HCT116 (cell line): Measurements from ENCODE around the gene GEN1.

ENCODE experiments used
- EZH2 ChIP-seq: fragments of 200-600 bp; sonication (generic); IDR thresholded peaks from 2 replicates; pipeline ENCODE4 v1.6.1; 2017; ENCODE audit warnings: antibody characterized with exemption, mixed run types
- JUND ChIP-seq: IDR thresholded peaks from 2 replicates; pipeline ENCODE4 v1.6.1; 2012
- POLR2A ChIP-seq: IDR thresholded peaks from 2 replicates; pipeline ENCODE4 v1.7.0; 2011; ENCODE audit warnings: borderline replicate concordance; ENCODE audit not compliant: insufficient read depth, insufficient read length; ENCODE audit errors: extremely low read depth
- POLR2AphosphoS5 ChIP-seq: IDR thresholded peaks from 2 replicates; pipeline ENCODE4 v1.6.1; 2011; ENCODE audit warnings: mild to moderate bottlenecking, low read depth, low read length, moderate library complexity
- RAD21 ChIP-seq: IDR thresholded peaks from 2 replicates; pipeline ENCODE4 v1.6.1; 2012; ENCODE audit warnings: low read depth, mild to moderate bottlenecking
- ZNF274 ChIP-seq: fragments of 200-500 bp; sonication (Bioruptor generic); IDR thresholded peaks from 2 replicates; pipeline ENCODE4 v1.6.1; 2014; ENCODE audit warnings: mild to moderate bottlenecking, low read depth, low read length, inconsistent platforms
- TF ChIP-seq, protein P1 (sequence below), 3 experiments: fragments of 200-600 bp in 1 of 3; sonication (generic) in 1 of 3; IDR thresholded peaks in 2 of 3; conservative IDR thresholded peaks in 1 of 3; 2 replicates each; pipeline ENCODE4 v1.5.1; 2012 to 2017; ENCODE audit warnings: low read depth in 2 of 3, low read length in 2 of 3, antibody characterized with exemption in 1 of 3, borderline replicate concordance in 1 of 3, control low read depth in 1 of 3, mild to moderate bottlenecking in 1 of 3, mixed read lengths in 1 of 3, mixed run types in 1 of 3, moderate library complexity in 1 of 3; ENCODE audit not compliant: insufficient read depth in 1 of 3
- TF ChIP-seq, protein P2 (sequence below): IDR thresholded peaks from 2 replicates; pipeline ENCODE4 v1.6.1; 2012; ENCODE audit warnings: low read depth
- TF ChIP-seq, protein P3 (sequence below): IDR thresholded peaks from 2 replicates; pipeline ENCODE4 v1.6.1; 2012

DNA sequence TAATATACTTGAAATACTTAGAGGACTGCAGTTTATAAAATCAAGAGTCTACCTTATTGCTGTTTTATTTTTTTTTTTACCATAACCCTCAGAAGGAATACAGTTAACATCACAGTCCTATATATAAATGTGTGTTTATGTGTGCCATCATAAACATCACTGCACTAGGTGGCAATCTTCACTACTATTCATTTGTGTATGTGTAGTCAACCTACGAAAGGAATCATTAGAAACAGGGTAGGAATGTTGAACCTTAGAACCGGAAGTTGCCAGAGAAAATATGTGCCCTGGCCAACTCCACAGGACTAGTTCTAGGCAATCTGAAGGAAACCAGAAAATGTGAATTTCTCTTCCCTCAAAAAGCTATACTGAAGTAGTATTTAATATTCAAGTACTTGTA is 3.4 kb downstream of the GEN1 start:
- TF ChIP-seq, protein P1, sequence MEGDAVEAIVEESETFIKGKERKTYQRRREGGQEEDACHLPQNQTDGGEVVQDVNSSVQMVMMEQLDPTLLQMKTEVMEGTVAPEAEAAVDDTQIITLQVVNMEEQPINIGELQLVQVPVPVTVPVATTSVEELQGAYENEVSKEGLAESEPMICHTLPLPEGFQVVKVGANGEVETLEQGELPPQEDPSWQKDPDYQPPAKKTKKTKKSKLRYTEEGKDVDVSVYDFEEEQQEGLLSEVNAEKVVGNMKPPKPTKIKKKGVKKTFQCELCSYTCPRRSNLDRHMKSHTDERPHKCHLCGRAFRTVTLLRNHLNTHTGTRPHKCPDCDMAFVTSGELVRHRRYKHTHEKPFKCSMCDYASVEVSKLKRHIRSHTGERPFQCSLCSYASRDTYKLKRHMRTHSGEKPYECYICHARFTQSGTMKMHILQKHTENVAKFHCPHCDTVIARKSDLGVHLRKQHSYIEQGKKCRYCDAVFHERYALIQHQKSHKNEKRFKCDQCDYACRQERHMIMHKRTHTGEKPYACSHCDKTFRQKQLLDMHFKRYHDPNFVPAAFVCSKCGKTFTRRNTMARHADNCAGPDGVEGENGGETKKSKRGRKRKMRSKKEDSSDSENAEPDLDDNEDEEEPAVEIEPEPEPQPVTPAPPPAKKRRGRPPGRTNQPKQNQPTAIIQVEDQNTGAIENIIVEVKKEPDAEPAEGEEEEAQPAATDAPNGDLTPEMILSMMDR (IDR thresholded peaks at IDR 0.05 in 2 of 3, conservative IDR thresholded peaks at IDR 0.05 in 1 of 3; ENCODE audit: borderline replicate concordance in 1 of 3, insufficient read depth in 1 of 3, low read depth in 2 of 3, low read length in 2 of 3), result no peak
- TF ChIP-seq POLR2A, result no peak
- TF ChIP-seq, protein P2, sequence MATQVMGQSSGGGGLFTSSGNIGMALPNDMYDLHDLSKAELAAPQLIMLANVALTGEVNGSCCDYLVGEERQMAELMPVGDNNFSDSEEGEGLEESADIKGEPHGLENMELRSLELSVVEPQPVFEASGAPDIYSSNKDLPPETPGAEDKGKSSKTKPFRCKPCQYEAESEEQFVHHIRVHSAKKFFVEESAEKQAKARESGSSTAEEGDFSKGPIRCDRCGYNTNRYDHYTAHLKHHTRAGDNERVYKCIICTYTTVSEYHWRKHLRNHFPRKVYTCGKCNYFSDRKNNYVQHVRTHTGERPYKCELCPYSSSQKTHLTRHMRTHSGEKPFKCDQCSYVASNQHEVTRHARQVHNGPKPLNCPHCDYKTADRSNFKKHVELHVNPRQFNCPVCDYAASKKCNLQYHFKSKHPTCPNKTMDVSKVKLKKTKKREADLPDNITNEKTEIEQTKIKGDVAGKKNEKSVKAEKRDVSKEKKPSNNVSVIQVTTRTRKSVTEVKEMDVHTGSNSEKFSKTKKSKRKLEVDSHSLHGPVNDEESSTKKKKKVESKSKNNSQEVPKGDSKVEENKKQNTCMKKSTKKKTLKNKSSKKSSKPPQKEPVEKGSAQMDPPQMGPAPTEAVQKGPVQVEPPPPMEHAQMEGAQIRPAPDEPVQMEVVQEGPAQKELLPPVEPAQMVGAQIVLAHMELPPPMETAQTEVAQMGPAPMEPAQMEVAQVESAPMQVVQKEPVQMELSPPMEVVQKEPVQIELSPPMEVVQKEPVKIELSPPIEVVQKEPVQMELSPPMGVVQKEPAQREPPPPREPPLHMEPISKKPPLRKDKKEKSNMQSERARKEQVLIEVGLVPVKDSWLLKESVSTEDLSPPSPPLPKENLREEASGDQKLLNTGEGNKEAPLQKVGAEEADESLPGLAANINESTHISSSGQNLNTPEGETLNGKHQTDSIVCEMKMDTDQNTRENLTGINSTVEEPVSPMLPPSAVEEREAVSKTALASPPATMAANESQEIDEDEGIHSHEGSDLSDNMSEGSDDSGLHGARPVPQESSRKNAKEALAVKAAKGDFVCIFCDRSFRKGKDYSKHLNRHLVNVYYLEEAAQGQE, result no peak
- no peak for TF ChIP-seq EZH2
- no peak for TF ChIP-seq POLR2AphosphoS5
- TF ChIP-seq, protein P3, sequence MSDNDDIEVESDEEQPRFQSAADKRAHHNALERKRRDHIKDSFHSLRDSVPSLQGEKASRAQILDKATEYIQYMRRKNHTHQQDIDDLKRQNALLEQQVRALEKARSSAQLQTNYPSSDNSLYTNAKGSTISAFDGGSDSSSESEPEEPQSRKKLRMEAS, result no peak
- TF ChIP-seq JUND, result no peak
- no peak for TF ChIP-seq RAD21
- no peak for TF ChIP-seq ZNF274
